ENCODE results near the gene TEFM.

The TEFM gene

GRCh38 chr17:30915833-30916611 lies 10.0 kb upstream of the TEFM start:
- TF ChIP-seq CTCF (IDR thresholded peaks at IDR 0.05): no peak

DNA sequence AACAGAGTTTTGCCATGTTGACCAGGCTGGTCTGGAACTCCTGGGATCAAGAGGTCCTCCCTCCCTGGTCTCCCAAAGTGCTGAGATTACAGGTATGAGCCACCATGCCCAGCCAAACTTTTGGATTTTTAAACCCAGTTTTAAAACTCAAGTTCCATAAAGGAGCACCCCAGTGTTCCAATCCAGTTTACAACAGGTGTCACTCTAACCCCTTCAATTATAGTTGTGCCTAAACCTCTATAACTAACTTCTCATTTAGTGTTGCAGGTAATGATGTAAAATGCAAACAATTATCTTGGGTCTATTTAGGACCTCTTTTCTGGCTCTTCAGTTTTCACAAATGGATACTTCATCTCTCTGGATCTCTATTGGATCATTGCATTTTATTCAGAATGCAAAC lies 7.9 kb upstream of the TEFM start:
- no peak for TF ChIP-seq CTCF (IDR thresholded peaks at IDR 0.05)

DNA sequence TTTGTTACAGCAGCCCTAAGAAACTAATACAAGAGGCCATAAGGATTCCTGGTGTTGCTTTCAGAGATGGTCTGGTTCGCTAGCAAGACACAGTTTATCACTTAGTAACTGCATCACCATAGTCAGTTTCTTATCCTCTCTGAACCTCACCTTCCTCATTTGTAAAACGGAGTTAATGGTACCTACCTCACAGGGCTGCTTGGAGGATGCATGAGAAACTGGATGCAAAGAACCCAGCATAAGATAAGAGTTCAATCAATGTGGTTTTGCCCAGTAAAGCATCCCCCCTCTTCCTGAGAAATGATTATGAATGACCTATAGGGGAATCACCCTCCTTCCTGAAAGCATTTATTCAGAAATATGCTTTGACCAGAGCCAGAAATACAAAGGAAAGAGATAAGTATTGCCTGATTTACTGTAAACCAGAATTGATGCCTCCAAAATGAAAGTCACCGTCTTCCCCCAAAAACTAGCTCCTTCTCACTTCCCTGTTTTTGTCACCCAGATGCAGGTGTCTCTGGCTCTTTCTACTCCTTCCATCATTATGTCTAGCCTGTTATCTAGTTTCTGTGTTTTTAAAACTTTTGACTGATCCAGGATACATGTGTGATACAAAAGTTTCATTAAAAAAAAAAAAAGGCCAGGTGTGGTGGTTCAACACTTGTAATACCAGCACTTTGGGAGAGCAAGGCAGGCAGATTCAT lies 2.8 kb upstream of the TEFM start:
- no peak for TF ChIP-seq CTCF (IDR thresholded peaks at IDR 0.05)

DNA sequence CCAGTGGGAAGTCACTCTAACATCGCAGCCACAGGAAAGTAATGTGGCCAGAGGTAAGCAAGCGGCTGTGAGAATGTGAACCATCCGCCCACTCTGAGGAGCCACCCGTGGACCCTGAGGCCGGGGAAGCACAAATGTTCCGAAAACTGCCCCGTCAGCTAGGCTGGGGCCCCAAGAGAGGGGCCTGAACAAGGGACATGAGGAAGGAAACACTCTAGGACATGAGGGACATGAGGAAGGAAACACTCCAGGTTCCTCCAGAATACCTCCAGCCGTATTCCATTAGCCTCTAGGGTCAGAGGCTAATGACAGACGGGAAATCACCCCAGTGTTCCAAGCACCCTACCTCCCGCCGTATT lies 317 bp downstream of the TEFM start:
- TF ChIP-seq CTCF (IDR thresholded peaks at IDR 0.05): no peak

- no peak for TF ChIP-seq CTCF (IDR thresholded peaks at IDR 0.05)
Observed at GRCh38 chr17:30897311-30897710, 8.7 kb downstream of the TEFM start.

GRCh38 chr17:30894236-30894635 lies 11.8 kb downstream of the TEFM start:
- no peak for TF ChIP-seq CTCF (IDR thresholded peaks at IDR 0.05)

GRCh38 chr17:30886187-30886586 lies 19.9 kb downstream of the TEFM start:
- no peak for TF ChIP-seq CTCF (IDR thresholded peaks at IDR 0.05)
